ENCODE measurements around the gene NOC3L.

The NOC3L gene

GRCh38 chr10:94294168-94294567 lies 68.6 kb downstream of the NOC3L start:
- DNase-seq: no peak

- no peak for DNase-seq
These were observed 69.4 kb downstream of the NOC3L start for GRCh38 chr10:94293354-94293753.

- no peak for DNase-seq
These were observed 70.2 kb downstream of the NOC3L start for GRCh38 chr10:94292434-94293090.

- DNase-seq: no peak
These were observed 74.2 kb downstream of the NOC3L start for GRCh38 chr10:94288361-94289101.

GRCh38 chr10:94287336-94287735 lies 75.4 kb downstream of the NOC3L start:
- DNase-seq: no peak

- no peak for DNase-seq
These were observed 75.8 kb downstream of the NOC3L start for GRCh38 chr10:94286901-94287300.

DNA sequence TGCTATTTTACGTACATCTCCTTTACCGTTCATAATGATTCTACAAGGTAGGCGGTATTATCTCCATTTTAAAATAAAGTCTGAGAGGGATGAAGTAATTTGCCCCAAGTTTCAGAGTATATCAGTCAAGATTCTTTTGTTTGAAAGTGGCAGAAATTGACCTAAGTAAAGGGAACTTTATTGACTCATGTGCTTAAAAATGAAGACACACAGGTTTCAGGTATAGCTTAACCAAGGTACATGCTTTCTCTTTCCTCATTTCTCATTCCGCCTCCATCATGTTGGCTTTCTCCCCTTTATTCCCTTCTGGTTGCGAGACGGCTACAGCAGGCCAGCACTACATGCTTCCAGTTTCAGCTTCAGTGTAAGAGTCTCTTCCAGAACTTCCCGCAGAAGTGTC lies 77.5 kb downstream of the NOC3L start:
- no peak for DNase-seq

Measured in stimulated activated CD4-positive, alpha-beta T cell treated with anti-CD3 and anti-CD28 coated beads, Interleukin-15, amount 100 ng/mL, for 24 hours (primary cell).